OCI-LY7 (cell line): ENCODE measurements around the gene TSPAN17. TPM values are rescaled to one million over a fixed set of nuclear protein-coding genes. Genes with fewer than 3 reads are reported as not detected.

ENCODE experiments used
- BruUV-seq: library from RNA; stranded (reverse); fragments of 400-500 nt; replicated peaks from 2 replicates; lab custom pipeline; 2021; lab: Mats Ljungman, UMichigan
- CTCF ChIA-PET: fragments of 300-600 bp; sonication (Branson Sonifier 250); formaldehyde crosslinking; loops from one replicate; lab custom pipeline; 2022; ENCODE audit warnings: antibody characterized with exemption; ENCODE audit not compliant: unreplicated experiment; lab: Charles Lee
- POLR2A ChIA-PET: fragments of 300-600 bp; sonication (Branson Sonifier 250); formaldehyde crosslinking; loops from one replicate; lab custom pipeline; 2022; ENCODE audit warnings: antibody characterized with exemption; lab: Charles Lee
- DNase-seq: peaks from one replicate; pipeline ENCODE4 v3.0.0-alpha.2; 2015; ENCODE audit warnings: low spot score
- H2AFZ ChIP-seq: fragments of 200-600 bp; sonication (generic), shearing (Covaris generic); 2 replicates; pipeline ENCODE4 v1.6.1; 2014; ENCODE audit warnings: mild to moderate bottlenecking, antibody characterized with exemption, low read length, moderate library complexity
- H3K27ac ChIP-seq: fragments of 200-600 bp; sonication (generic); 2 replicates; pipeline ENCODE4 v1.5.1; 2014; ENCODE audit warnings: mixed run types, low read depth, mild to moderate bottlenecking, moderate library complexity, low read length, inconsistent platforms; ENCODE audit not compliant: poor library complexity, severe bottlenecking
- H3K36me3 ChIP-seq: fragments of 200-600 bp; sonication (generic); 2 replicates; pipeline ENCODE4 v1.6.1; 2014; ENCODE audit warnings: mild to moderate bottlenecking, antibody characterized with exemption, low read length, moderate library complexity, mixed read lengths; ENCODE audit not compliant: insufficient read depth
- H3K4me1 ChIP-seq: fragments of 200-600 bp; sonication (generic); 2 replicates; pipeline ENCODE4 v1.5.1; 2014; ENCODE audit warnings: mild to moderate bottlenecking, low read length; ENCODE audit not compliant: insufficient read depth, poor library complexity, severe bottlenecking
- H3K4me2 ChIP-seq: fragments of 200-600 bp; sonication (generic); 2 replicates; pipeline ENCODE4 v1.6.1; 2014; ENCODE audit warnings: mild to moderate bottlenecking, low read length
- H3K4me3 ChIP-seq: fragments of 200-600 bp; sonication (generic); 2 replicates; pipeline ENCODE4 v1.5.1; 2014; ENCODE audit warnings: mild to moderate bottlenecking, low read depth, low read length; ENCODE audit not compliant: poor library complexity, severe bottlenecking
- H3K79me2 ChIP-seq: fragments of 200-600 bp; sonication (generic); 2 replicates; pipeline ENCODE4 v1.6.1; 2016; ENCODE audit warnings: low read depth, mild to moderate bottlenecking, low read length, moderate library complexity, mixed read lengths; ENCODE audit not compliant: insufficient read depth
- H3K9me2 ChIP-seq: fragments of 200-600 bp; sonication (generic); 2 replicates; pipeline ENCODE4 v1.6.1; 2016; ENCODE audit warnings: mild to moderate bottlenecking, low read length, mixed read lengths; ENCODE audit not compliant: insufficient read depth
- H3K9me3 ChIP-seq: fragments of 200-600 bp; sonication (generic); 2 replicates; pipeline ENCODE4 v1.6.1; 2014; ENCODE audit warnings: mild to moderate bottlenecking, mixed run types, low read length, mixed read lengths
- H4K20me1 ChIP-seq: fragments of 200-600 bp; sonication (generic); 2 replicates; pipeline ENCODE4 v1.6.1; 2014; ENCODE audit warnings: mild to moderate bottlenecking, antibody characterized with exemption, low read length, moderate library complexity, mixed read lengths; ENCODE audit not compliant: insufficient read depth
- CTCF ChIP-seq: fragments of 200-600 bp; sonication (generic); conservative IDR thresholded peaks from 2 replicates; pipeline ENCODE4 v1.5.1; 2014; ENCODE audit warnings: mild to moderate bottlenecking, antibody characterized with exemption, low read length, moderate library complexity, mixed read lengths
- EZH2phosphoT487 ChIP-seq: fragments of 200-600 bp; sonication (generic); IDR thresholded peaks from 2 replicates; pipeline ENCODE4 v1.6.1; 2018; ENCODE audit warnings: low read depth, borderline replicate concordance, mild to moderate bottlenecking, mixed run types, antibody characterized with exemption, low read length, moderate library complexity, mixed read lengths
- intact Hi-C: fragments of 100-400 bp; cut with micrococcal nuclease; formaldehyde crosslinking; loops from one replicate; pipeline ENCODE4 v1.10.0; 2022; ENCODE audit not compliant: unreplicated experiment
- microRNA-seq: library from miRNA; unstranded; fragments of <30 nt; microRNA quantifications from one replicate; pipeline ENCODE4 v1.2.0, GENCODE V29; 2022; ENCODE audit warnings: borderline replicate concordance
- small RNA-seq: library from RNA; depleted of rRNA; stranded (forward); fragments of <200 nt; gene quantifications from one replicate; pipeline ENCODE3, GENCODE V24; 2014
- total RNA-seq, 2 experiments: library from RNA; depleted of rRNA in 1 of 2; stranded (reverse); fragments of >200 nt in 1 of 2; shearing (Covaris generic) in 1 of 2; gene quantifications; 2 replicates each; pipeline ENCODE4 v1.2.3, GENCODE V29; 2014 to 2022

Gene TSPAN17
- total RNA-seq, 2 experiments from 2014 or later, result 9.3 to 23.3 TPM

- TF ChIP-seq CTCF, result no peak
- no peak for TF ChIP-seq EZH2phosphoT487
- H3K36me3 ChIP-seq, result no peaks in the 10 kb centered on the region
- no peak overlapping the region for H3K4me3 ChIP-seq
- BruUV-seq, result no TSS peak
- CTCF ChIA-PET, result no interaction called here
- intact Hi-C loops, result no loop called here
- POLR2A ChIA-PET, result no interaction called here
- H4K20me1 ChIP-seq, result no peaks in the 10 kb centered on the region
- no peaks in the 10 kb centered on the region for H3K9me2 ChIP-seq
- H3K79me2 ChIP-seq, result no peaks in the 10 kb centered on the region
- H3K27ac ChIP-seq, result no peak overlapping the region
- no peaks in the 10 kb centered on the region for H3K9me3 ChIP-seq
- H2AFZ ChIP-seq, result no peak overlapping the region
- no peak overlapping the region for H3K4me2 ChIP-seq
- no peak for DNase-seq
- H3K4me1 ChIP-seq, result no peaks in the 10 kb centered on the region
Observed at GRCh38 chr5:176703857-176704256, 56.6 kb downstream of the TSPAN17 start.

GRCh38 chr5:176704355-176704754 lies 57.1 kb downstream of the TSPAN17 start:
- Histone ChIP-seq H3K9me3 (no peaks in the 10 kb centered on the region), H3K4me1 (no peaks in the 10 kb centered on the region), H3K4me2 (no peak overlapping the region), H3K79me2 (no peaks in the 10 kb centered on the region), H3K9me2 (no peaks in the 10 kb centered on the region), H3K27ac (no peak overlapping the region), H4K20me1 (no peaks in the 10 kb centered on the region), H2AFZ (no peak overlapping the region), H3K36me3 (no peaks in the 10 kb centered on the region), H3K4me3 (no peak overlapping the region)
- intact Hi-C loops, result no loop called here
- no TSS peak for BruUV-seq
- ChIA-PET POLR2A (no interaction called here), CTCF (no interaction called here)
- no peak for DNase-seq
- TF ChIP-seq EZH2phosphoT487, result no peak
- TF ChIP-seq CTCF, result no peak

GRCh38 chr5:176704817-176705216 lies 57.5 kb downstream of the TSPAN17 start:
- TF ChIP-seq EZH2phosphoT487 (no peak), CTCF (no peak)
- Histone ChIP-seq H3K4me1 (no peaks in the 10 kb centered on the region), H4K20me1 (no peaks in the 10 kb centered on the region), H3K27ac (no peak overlapping the region), H3K79me2 (no peaks in the 10 kb centered on the region), H3K9me3 (no peaks in the 10 kb centered on the region), H3K9me2 (no peaks in the 10 kb centered on the region), H2AFZ (no peak overlapping the region), H3K4me2 (no peak overlapping the region), H3K4me3 (no peak overlapping the region), H3K36me3 (no peaks in the 10 kb centered on the region)
- no TSS peak for BruUV-seq
- ChIA-PET CTCF (no interaction called here), POLR2A (no interaction called here)
- intact Hi-C loops, result no loop called here
- DNase-seq, result no peak

Small RNA genes lying within 50 kb of the gene (microRNA-seq; reads per million reads assigned to microRNA genes)
- gene MIR4281, result not detected

Small RNA genes lying within 50 kb of the gene (small RNA-seq; reads per million reads assigned to genes)
- gene MIR4281, result not detected

Other genes with a start within 250 kb of the TSPAN17 start
- 53.4 and 69.2 TPM in 2 replicates for gene CLTB, start 230.9 kb upstream of the TSPAN17 start, total RNA-seq (2014; rRNA removed; shearing (Covaris generic))
- gene CLTB, start 230.9 kb upstream of the TSPAN17 start, total RNA-seq (2022), result 44.5 and 53.0 TPM in 2 replicates
- 27.9 and 36.9 TPM in 2 replicates for gene FAF2, start 199.1 kb upstream of the TSPAN17 start, total RNA-seq (2014; rRNA removed; shearing (Covaris generic))
- 46.4 and 49.7 TPM in 2 replicates for gene FAF2, start 199.1 kb upstream of the TSPAN17 start, total RNA-seq (2022)
- 47.4 and 61.2 TPM in 2 replicates for gene RNF44, start 110.1 kb upstream of the TSPAN17 start, total RNA-seq (2014; rRNA removed; shearing (Covaris generic))
- gene RNF44, start 110.1 kb upstream of the TSPAN17 start, total RNA-seq (2022), result 164 and 207 TPM in 2 replicates
- 0.25 and 0.33 TPM in 2 replicates for gene CDHR2, start 98.1 kb upstream of the TSPAN17 start, total RNA-seq (2014; rRNA removed; shearing (Covaris generic))
- 2.8 and 3.8 TPM in 2 replicates for gene CDHR2, start 98.1 kb upstream of the TSPAN17 start, total RNA-seq (2022)
- 3.8 and 4.9 TPM in 2 replicates for gene GPRIN1, start 37.3 kb upstream of the TSPAN17 start, total RNA-seq (2014; rRNA removed; shearing (Covaris generic))
- gene GPRIN1, start 37.3 kb upstream of the TSPAN17 start, total RNA-seq (2022), result 4.5 and 5.3 TPM in 2 replicates
- gene SNCB, start 16.9 kb upstream of the TSPAN17 start, total RNA-seq (2014; rRNA removed; shearing (Covaris generic)), result 0.50 and 0.70 TPM in 2 replicates
- 3.5 TPM in 2 replicates for gene SNCB, start 16.9 kb upstream of the TSPAN17 start, total RNA-seq (2022)
- 0.16 and 0.64 TPM in 2 replicates for gene EIF4E1B, start 16.8 kb upstream of the TSPAN17 start, total RNA-seq (2014; rRNA removed; shearing (Covaris generic))
- 2.4 and 2.9 TPM in 2 replicates for gene EIF4E1B, start 16.8 kb upstream of the TSPAN17 start, total RNA-seq (2022)
- gene UNC5A, start 163.1 kb downstream of the TSPAN17 start, total RNA-seq (2014; rRNA removed; shearing (Covaris generic)), result not detected in 2 replicates
- gene UNC5A, start 163.1 kb downstream of the TSPAN17 start, total RNA-seq (2022), result not detected in 2 replicates